Heart left ventricle (tissue), 16 donors: ENCODE measurements around the gene TMEM40. TPM values are rescaled to one million over a fixed set of nuclear protein-coding genes. Genes with fewer than 3 reads are reported as not detected.

Experiments used
- ATAC-seq, 4 donors: fragments of 200-7000 bp; cut with Tn5 transposase; one replicate each; pipeline ENCODE4 v1.9.1; 2020 to 2022; ENCODE audit warnings: moderate library complexity in 4 of 4, mild to moderate bottlenecking in 3 of 4, moderate number of reproducible peaks in 1 of 4
- DNase-seq, 5 donors: peaks; one replicate each; pipeline ENCODE4 v3.0.0-alpha.2; 2020
- H3K27ac ChIP-seq, 12 donors: fragments of 200-600 bp; sonication (generic) in 4 of 12; one replicate each; pipeline versions ENCODE4 v1.5.0 to v1.8.0; 2016 to 2022; ENCODE audit warnings: mild to moderate bottlenecking in 2 of 12
- H3K27me3 ChIP-seq, 9 donors: fragments of 200-600 bp; sonication (generic) in 2 of 9; one replicate each; pipeline versions ENCODE4 v1.5.1 to v1.8.0; 2016 to 2022; ENCODE audit warnings: mild to moderate bottlenecking in 3 of 9
- H3K36me3 ChIP-seq, 9 donors: fragments of 200-600 bp; sonication (generic) in 2 of 9; one replicate each; pipeline versions ENCODE4 v1.5.0 to v1.8.0; 2018 to 2022; ENCODE audit warnings: mild to moderate bottlenecking in 2 of 9
- H3K4me1 ChIP-seq, 12 donors: fragments of 200-600 bp; sonication (generic) in 4 of 12; one replicate each; pipeline versions ENCODE4 v1.5.0 to v1.8.0; 2016 to 2022; ENCODE audit warnings: mild to moderate bottlenecking in 3 of 12
- H3K4me3 ChIP-seq, 12 donors: fragments of 200-600 bp; sonication (generic) in 4 of 12; one replicate each; pipeline versions ENCODE4 v1.5.0 to v1.8.0; 2017 to 2022; ENCODE audit warnings: mild to moderate bottlenecking in 9 of 12, moderate library complexity in 4 of 12
- H3K9me3 ChIP-seq, 12 donors: fragments of 200-600 bp; sonication (generic) in 4 of 12; one replicate each; pipeline versions ENCODE4 v1.5.0 to v1.8.0; 2016 to 2022; ENCODE audit warnings: mild to moderate bottlenecking in 1 of 12
- CTCF ChIP-seq, 12 donors: fragments of 200-600 bp; sonication (generic) in 4 of 12; IDR thresholded peaks; one replicate each; pipeline versions ENCODE4 v1.5.0 to v1.8.0; 2018 to 2022; ENCODE audit warnings: antibody characterized with exemption in 12 of 12, mild to moderate bottlenecking in 5 of 12
- POLR2A ChIP-seq, 2 donors: fragments of 450-650 bp; IDR thresholded peaks; one replicate each; pipeline ENCODE4 v1.6.1; 2017; ENCODE audit warnings: antibody characterized with exemption in 2 of 2, mild to moderate bottlenecking in 2 of 2, moderate library complexity in 2 of 2
- WGBS, 4 donors: extraction: QIAGEN DNeasy Blood & Tissue Kit in 2 of 4; methylation state at CpG; one replicate each; pipeline versions ENCODE4 v1.1.5 to v1.1.7; 2013 to 2018; 5-methylcytosine and 5-hydroxymethylcytosine counted together
- intact Hi-C, 10 donors: fragments of 100-400 bp; cut with DNase I; formaldehyde crosslinking; loops; one replicate each; pipeline versions ENCODE4 v1.11.1 to v1.14.2; 2022
- polyA plus RNA-seq, 2 donors: library from polyadenylated mRNA; stranded (reverse); fragments of 200-250 nt; gene quantifications; one replicate each; pipeline ENCODE4 v1.2.3, GENCODE V29; 2013
- total RNA-seq, 9 donors: library from RNA; depleted of rRNA in 2 of 9; stranded (reverse); fragments of >200 nt in 2 of 9; fragmentation: NEBNext Ultra II Directional in 3 of 9; extraction: Animal tissue kit (Norgen Biotek cat#: 25700) in 3 of 9; gene quantifications; one replicate each; pipeline versions ENCODE4 v1.1.0 to v1.2.4, GENCODE V29; 2016 to 2023
- donor health status: ischemic (EF 13 %, LVEDD 7.1; RV severe dilation, severe dysfunction).
- donor health status: healthy with polysubstance abuse.
- donor health status: DM: no; HTN: yes; CAD: no.
- donor health status: DM: no; HTN: no; CAD: no.
- donor health status: ischemic (EF 25% LVEDD 6.9; RV normal size, moderate dysfunction).
- donor health status: ischemic (EF 25% LVEDD 5.7; RV mildly dilated, moderate dysfunction).
- donor health status: healthy.
- donor health status: DM: yes; HTN: yes; CAD: no.
- donor health status: ischemic (EF 35%, LVEDD 5.7; RV mildly dilated, moderate dysfunction).
- donor health status: nonischemic (EF 11% LVEDD 7.7; RV severe dilation, severe dysfunction).
- donor health status: DM: yes; HTN: yes; CAD: no.
- donor health status: PGD.
- donor health status: ischemic (EF 29% LVEDD 5.4; RV normal size, mild dysfunction).
- donor health status: nonischemic (EF 23%, LVEDD 6.1; RV moderate dilation, normal function).

TMEM40 gene
- total and polyA plus RNA-seq, 11 donors: 0.82 to 10.5 (median 2.9) TPM; not detected in 1

GRCh38 chr3:12716605-12717151, 42.4 kb downstream of the TMEM40 start:
- WGBS, 4 donors: 39 to 52% (median 50%) methylated on average over 3 of the region's 3 CpGs
- peaks cover 0 to 16% (median 4%) of the 10 kb centered on the region in 12 donors for H3K4me1 ChIP-seq
- no peaks in the 10 kb centered on the region for H3K27me3 ChIP-seq
- DNase-seq: no peak
- no peak for ATAC-seq
- intact Hi-C loops: loop anchor here in 3 of 10 donors (5.0 to 10.0 kb wide), 3 partner anchors 48 to 584 kb away; no protein-coding TSS in a partner anchor
- H3K36me3 ChIP-seq: no peaks in the 10 kb centered on the region
- H3K4me3 ChIP-seq: peak overlapping the region in 1 of 12 donors; percentile 6
- H3K9me3 ChIP-seq: no peaks in the 10 kb centered on the region
- TF ChIP-seq POLR2A (IDR thresholded peaks at IDR 0.05): no peak
- no peak for TF ChIP-seq CTCF (IDR thresholded peaks at IDR 0.05)
- peak overlapping the region in 1 of 12 donors; percentile 12 for H3K27ac ChIP-seq

- H3K4me3 ChIP-seq: no peak overlapping the region
- intact Hi-C loops: loop anchor here in 1 of 10 donors (10.0 kb wide), 1 partner anchor 51 kb away; no protein-coding TSS in a partner anchor
- peaks cover 0 to 4% (median 0%) of the 10 kb centered on the region in 12 donors for H3K4me1 ChIP-seq
- H3K27ac ChIP-seq: no peak overlapping the region
- TF ChIP-seq POLR2A (IDR thresholded peaks at IDR 0.05) (no peak), CTCF (IDR thresholded peaks at IDR 0.05) (no peak)
- H3K36me3 ChIP-seq: no peaks in the 10 kb centered on the region
- no peak for ATAC-seq
- H3K9me3 ChIP-seq: no peaks in the 10 kb centered on the region
- no peaks in the 10 kb centered on the region for H3K27me3 ChIP-seq
- WGBS, 4 donors: 95 to 99% (median 96%) methylated on average over 4 of the region's 4 CpGs
- no peak for DNase-seq
These were observed 44.8 kb downstream of the TMEM40 start for GRCh38 chr3:12714278-12714677.

- Histone ChIP-seq H3K36me3 (no peaks in the 10 kb centered on the region), H3K27ac (no peak overlapping the region), H3K27me3 (peaks cover 0 to 4% (median 0%) of the 10 kb centered on the region in 9 donors), H3K4me1 (peaks cover 0 to 21% (median 5%) of the 10 kb centered on the region in 12 donors), H3K9me3 (no peaks in the 10 kb centered on the region), H3K4me3 (no peak overlapping the region)
- DNase-seq (no peak), ATAC-seq (no peak)
- TF ChIP-seq CTCF (IDR thresholded peaks at IDR 0.05): no peak
- no peak for TF ChIP-seq POLR2A (IDR thresholded peaks at IDR 0.05)
- intact Hi-C loops: loop anchor here in 1 of 10 donors (10.0 kb wide), 1 partner anchor 55 kb away; no protein-coding TSS in a partner anchor
- 75 to 88% (median 80%) methylated on average over 3 to 4 of the region's 4 CpGs for WGBS, 4 donors
These were observed 49.0 kb downstream of the TMEM40 start for GRCh38 chr3:12710062-12710461.

- 54 to 93% (median 77%) methylated on average over 3 of the region's 3 CpGs for WGBS, 4 donors
- ATAC-seq: no peak
- Histone ChIP-seq H3K4me3 (no peak overlapping the region), H3K27me3 (peaks cover 0 to 4% (median 0%) of the 10 kb centered on the region in 9 donors), H3K4me1 (peaks cover 0 to 22% (median 5%) of the 10 kb centered on the region in 12 donors), H3K36me3 (no peaks in the 10 kb centered on the region), H3K27ac (no peak overlapping the region), H3K9me3 (no peaks in the 10 kb centered on the region)
- intact Hi-C loops: loop anchor here in 3 of 10 donors (10.0 kb wide), 1 partner anchor 95 kb away; no protein-coding TSS in a partner anchor
- no peak for TF ChIP-seq POLR2A (IDR thresholded peaks at IDR 0.05)
- no peak for TF ChIP-seq CTCF (IDR thresholded peaks at IDR 0.05)
- no peak for DNase-seq
These were observed 49.7 kb downstream of the TMEM40 start for GRCh38 chr3:12709334-12709733.
